CD8-positive, alpha-beta memory T cell (primary cell): ENCODE measurements around the gene STARD8. TPM values are rescaled to one million over a fixed set of nuclear protein-coding genes. Genes with fewer than 3 reads are reported as not detected.

Source experiments
- CTCF ChIA-PET: fragments of 350-600 bp; sonication (Branson Sonifier 250); formaldehyde crosslinking; loops from one replicate; lab custom pipeline; 2021; ENCODE audit warnings: antibody characterized with exemption; lab: Charles Lee
- POLR2A ChIA-PET: fragments of 350-600 bp; sonication (Branson Sonifier 250); formaldehyde crosslinking; loops from one replicate; lab custom pipeline; 2021; ENCODE audit warnings: antibody characterized with exemption; lab: Charles Lee
- DNase-seq, 5 donors: peaks; one replicate each; pipeline versions ENCODE4 v3.0.0 to v3.0.0-alpha.2; 2020 to 2022; ENCODE audit warnings: mixed read lengths in 1 of 5
- H3K27ac ChIP-seq: one replicate; pipeline ENCODE4 v1.7.0; 2013; ENCODE audit warnings: low read depth, mild to moderate bottlenecking, low read length, moderate library complexity
- H3K27me3 ChIP-seq: 2 replicates; pipeline ENCODE4 v1.7.0; 2013; ENCODE audit warnings: low read length, mild to moderate bottlenecking; ENCODE audit not compliant: insufficient read depth, poor library complexity, severe bottlenecking
- H3K36me3 ChIP-seq: 2 replicates; pipeline ENCODE4 v1.7.0; 2013; ENCODE audit warnings: mild to moderate bottlenecking, low read length, moderate library complexity; ENCODE audit not compliant: insufficient read depth
- H3K4me1 ChIP-seq: 2 replicates; pipeline ENCODE4 v1.7.0; 2013; ENCODE audit warnings: mild to moderate bottlenecking, low read length, moderate library complexity; ENCODE audit not compliant: insufficient read depth
- H3K4me3 ChIP-seq: 2 replicates; pipeline ENCODE4 v1.7.0; 2013; ENCODE audit warnings: mild to moderate bottlenecking, low read length
- H3K9me3 ChIP-seq: 2 replicates; pipeline ENCODE4 v1.7.0; 2013; ENCODE audit warnings: mild to moderate bottlenecking, low read length
- H3K27ac Mint-ChIP-seq, 8 donors: one replicate each; pipeline ENCODE4 v1.8.0; 2020 to 2021; ENCODE audit warnings: mixed read lengths in 8 of 8, mild to moderate bottlenecking in 6 of 8, inconsistent platforms in 3 of 8, moderate library complexity in 3 of 8
- H3K27me3 Mint-ChIP-seq, 2 donors: one replicate each; pipeline ENCODE4 v1.8.0; 2020 to 2021; ENCODE audit warnings: mixed read lengths in 2 of 2, mild to moderate bottlenecking in 1 of 2, moderate library complexity in 1 of 2
- H3K36me3 Mint-ChIP-seq, 3 donors: one replicate each; pipeline ENCODE4 v1.8.0; 2020 to 2021; ENCODE audit warnings: mixed read lengths in 3 of 3, inconsistent platforms in 1 of 3, mild to moderate bottlenecking in 1 of 3
- H3K4me1 Mint-ChIP-seq, 3 donors: one replicate each; pipeline ENCODE4 v1.8.0; 2020 to 2021; ENCODE audit warnings: mixed read lengths in 3 of 3, inconsistent platforms in 1 of 3, mild to moderate bottlenecking in 1 of 3
- H3K4me3 Mint-ChIP-seq, 7 donors: one replicate each; pipeline ENCODE4 v1.8.0; 2020 to 2021; ENCODE audit warnings: mixed read lengths in 7 of 7, mild to moderate bottlenecking in 6 of 7, moderate library complexity in 4 of 7, inconsistent platforms in 2 of 7
- H3K9me3 Mint-ChIP-seq, 5 donors: one replicate each; pipeline ENCODE4 v1.8.0; 2020 to 2022; ENCODE audit warnings: mixed read lengths in 5 of 5, mild to moderate bottlenecking in 3 of 5, moderate library complexity in 2 of 5, inconsistent platforms in 1 of 5
- polyA plus RNA-seq: library from polyadenylated mRNA; unstranded; fragments of 300-500 nt; fragmentation: Illumina TruSeq; gene quantifications from one replicate; pipeline ENCODE4 v1.2.3, GENCODE V29; 2021
- total RNA-seq, 2 experiments: library from RNA; stranded (reverse); gene quantifications; one replicate each; pipeline ENCODE4 v1.2.3, GENCODE V29; 2021

STARD8 gene
- total and polyA plus RNA-seq, 3 experiments from 2014 or later = 0.24 to 0.42 TPM; not detected in 1

GRCh38 chrX:68754406-68754805, 106.9 kb downstream of the STARD8 start:
- Histone ChIP-seq H3K27ac (no peak overlapping the region), H3K4me1 (no peaks in the 10 kb centered on the region), H3K27me3 (no peaks in the 10 kb centered on the region), H3K36me3 (no peaks in the 10 kb centered on the region), H3K4me3 (no peak overlapping the region), H3K9me3 (no peaks in the 10 kb centered on the region)
- ChIA-PET POLR2A (no interaction called here), CTCF (no interaction called here)
- H3K36me3 Mint-ChIP-seq = no peaks in the 10 kb centered on the region
- H3K4me3 Mint-ChIP-seq = no peak overlapping the region
- H3K27me3 Mint-ChIP-seq = peaks cover 0 to 8% of the 10 kb centered on the region in 2 donors
- no peaks in the 10 kb centered on the region for H3K9me3 Mint-ChIP-seq
- no peaks in the 10 kb centered on the region for H3K4me1 Mint-ChIP-seq
- DNase-seq = no peak
- no peak overlapping the region for H3K27ac Mint-ChIP-seq

DNA sequence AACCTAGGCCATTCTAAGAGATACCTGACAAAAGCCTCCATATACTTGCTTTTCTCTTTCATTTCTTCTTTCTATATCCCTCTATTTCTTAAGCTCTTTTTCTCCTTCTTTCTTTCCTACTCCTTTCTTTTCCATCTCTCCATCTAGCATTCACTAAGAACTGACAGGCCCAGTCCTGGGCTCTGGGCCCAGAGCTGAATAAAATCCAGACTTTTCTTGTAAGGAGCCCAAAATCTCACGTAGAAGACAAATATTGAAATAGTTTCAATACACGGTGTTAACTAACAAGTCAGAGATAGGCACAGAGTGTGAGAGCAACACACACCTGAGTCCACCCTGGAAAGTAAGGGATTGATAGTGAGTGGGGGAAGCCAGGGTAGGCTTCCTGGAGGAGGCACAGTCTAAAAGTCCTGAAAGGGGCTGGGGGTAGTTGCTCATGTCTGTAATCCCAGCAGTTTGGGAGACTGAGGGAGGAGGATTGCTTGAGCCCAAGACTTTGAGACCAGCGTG, 108.2 kb downstream of the STARD8 start:
- H3K4me1 Mint-ChIP-seq = no peaks in the 10 kb centered on the region

GRCh38 chrX:68757331-68757730, 109.9 kb downstream of the STARD8 start:
- Histone ChIP-seq H3K4me3 (no peak overlapping the region), H3K4me1 (no peaks in the 10 kb centered on the region), H3K36me3 (no peaks in the 10 kb centered on the region), H3K27me3 (no peaks in the 10 kb centered on the region), H3K9me3 (no peaks in the 10 kb centered on the region), H3K27ac (no peak overlapping the region)
- no peaks in the 10 kb centered on the region for H3K36me3 Mint-ChIP-seq
- H3K4me3 Mint-ChIP-seq = no peak overlapping the region
- no peak overlapping the region for H3K27ac Mint-ChIP-seq
- CTCF ChIA-PET = no interaction called here
- H3K9me3 Mint-ChIP-seq = no peaks in the 10 kb centered on the region
- H3K4me1 Mint-ChIP-seq = no peaks in the 10 kb centered on the region
- H3K27me3 Mint-ChIP-seq = peaks cover 0 to 15% of the 10 kb centered on the region in 2 donors
- no peak for DNase-seq
- POLR2A ChIA-PET = no interaction called here

More for the DNA sequence above, 108.2 kb downstream of the STARD8 start:
- CTCF ChIA-PET = no interaction called here
- H3K4me3 ChIP-seq = no peak overlapping the region
- H3K36me3 ChIP-seq = no peaks in the 10 kb centered on the region
- POLR2A ChIA-PET = no interaction called here
- Mint-ChIP-seq H3K4me3 (no peak overlapping the region), H3K27ac (no peak overlapping the region), H3K36me3 (no peaks in the 10 kb centered on the region), H3K27me3 (peaks cover 0 to 13% of the 10 kb centered on the region in 2 donors), H3K9me3 (no peaks in the 10 kb centered on the region)
- no peak overlapping the region for H3K27ac ChIP-seq
- H3K27me3 ChIP-seq = no peaks in the 10 kb centered on the region
- no peak for DNase-seq
- H3K4me1 ChIP-seq = no peaks in the 10 kb centered on the region
- no peaks in the 10 kb centered on the region for H3K9me3 ChIP-seq

DNA sequence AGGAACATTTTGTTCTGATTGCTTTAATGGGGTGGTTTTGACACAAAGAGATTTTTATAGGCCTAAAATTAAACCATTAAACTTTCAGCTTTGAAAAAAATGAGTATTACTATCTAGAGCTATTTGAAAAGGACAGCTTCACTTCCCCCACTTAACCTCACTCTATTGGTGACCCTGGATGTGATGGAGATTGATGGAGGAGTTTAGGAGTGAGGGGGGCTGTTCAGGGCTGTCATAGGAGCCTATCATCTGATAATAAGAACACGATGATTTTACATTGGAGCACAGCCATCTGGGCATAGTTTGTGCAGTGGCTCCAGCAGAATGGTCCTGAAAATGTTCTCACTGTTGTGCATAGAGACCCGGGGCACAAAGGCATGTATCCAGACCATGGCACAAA, 110.3 kb downstream of the STARD8 start:
- Mint-ChIP-seq H3K36me3 (no peaks in the 10 kb centered on the region), H3K27ac (no peak overlapping the region), H3K4me3 (no peak overlapping the region), H3K4me1 (no peaks in the 10 kb centered on the region), H3K27me3 (peaks cover 0 to 17% of the 10 kb centered on the region in 2 donors), H3K9me3 (no peaks in the 10 kb centered on the region)
- Histone ChIP-seq H3K27me3 (no peaks in the 10 kb centered on the region), H3K9me3 (no peaks in the 10 kb centered on the region), H3K4me3 (no peak overlapping the region), H3K36me3 (no peaks in the 10 kb centered on the region), H3K27ac (no peak overlapping the region), H3K4me1 (no peaks in the 10 kb centered on the region)
- POLR2A ChIA-PET = no interaction called here
- no peak for DNase-seq
- CTCF ChIA-PET = no interaction called here

DNA sequence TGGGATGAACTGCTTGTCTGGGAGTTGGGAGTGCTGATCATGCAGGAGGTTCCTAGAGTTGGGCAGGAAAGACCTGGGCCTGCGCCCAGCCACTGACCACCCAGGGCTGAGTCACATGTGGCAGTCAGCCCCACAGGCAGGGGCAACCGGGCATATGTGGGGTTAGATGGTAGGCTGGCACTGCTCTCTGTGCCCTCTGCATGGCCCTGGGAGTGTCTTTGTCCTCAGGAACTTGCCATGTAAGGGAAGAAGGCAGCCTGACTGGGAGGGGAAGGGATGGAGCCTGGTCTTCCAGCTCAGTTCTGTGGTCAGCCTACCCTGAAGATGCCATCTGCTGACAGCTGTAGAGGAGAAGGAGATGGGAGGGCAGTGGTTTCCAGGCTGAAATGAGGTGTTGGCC, 111.2 kb downstream of the STARD8 start:
- H3K4me1 ChIP-seq = no peaks in the 10 kb centered on the region
- H3K9me3 Mint-ChIP-seq = no peaks in the 10 kb centered on the region
- H3K27me3 ChIP-seq = no peaks in the 10 kb centered on the region
- H3K27ac Mint-ChIP-seq = no peak overlapping the region
- CTCF ChIA-PET = no interaction called here
- H3K4me3 Mint-ChIP-seq = no peak overlapping the region
- H3K36me3 ChIP-seq = no peaks in the 10 kb centered on the region
- POLR2A ChIA-PET = no interaction called here
- H3K4me1 Mint-ChIP-seq = no peaks in the 10 kb centered on the region
- no peaks in the 10 kb centered on the region for H3K9me3 ChIP-seq
- no peak for DNase-seq
- no peak overlapping the region for H3K27ac ChIP-seq
- no peak overlapping the region for H3K4me3 ChIP-seq
- H3K27me3 Mint-ChIP-seq = peaks cover 0 to 20% of the 10 kb centered on the region in 2 donors
- no peaks in the 10 kb centered on the region for H3K36me3 Mint-ChIP-seq

DNA sequence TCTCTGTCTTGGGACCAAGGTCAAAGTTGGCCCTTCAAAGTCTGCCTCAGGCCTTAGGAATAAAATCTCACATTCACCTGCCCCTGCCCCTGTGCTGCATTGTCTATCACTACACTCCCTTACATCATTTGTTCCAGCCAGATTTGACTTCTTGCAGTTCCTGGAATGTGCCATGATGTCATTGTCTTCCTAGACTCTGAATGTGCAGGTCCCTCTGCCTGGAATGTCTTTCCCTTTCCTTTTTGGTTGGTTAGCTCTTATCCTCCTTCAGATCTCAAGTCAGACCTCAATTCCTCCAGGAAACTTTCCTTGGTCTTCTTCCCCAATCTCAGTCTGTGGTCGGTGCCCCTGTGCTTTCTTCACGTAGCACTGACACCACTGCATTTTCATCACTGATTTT, 113.6 kb downstream of the STARD8 start:
- H3K36me3 ChIP-seq = no peaks in the 10 kb centered on the region
- no peaks in the 10 kb centered on the region for H3K4me1 ChIP-seq
- no peak overlapping the region for H3K4me3 ChIP-seq
- H3K9me3 ChIP-seq = no peaks in the 10 kb centered on the region
- CTCF ChIA-PET = no interaction called here
- Mint-ChIP-seq H3K27ac (no peak overlapping the region), H3K27me3 (peaks cover 0 to 16% of the 10 kb centered on the region in 2 donors), H3K4me1 (no peaks in the 10 kb centered on the region), H3K9me3 (no peaks in the 10 kb centered on the region), H3K36me3 (no peaks in the 10 kb centered on the region), H3K4me3 (no peak overlapping the region)
- no peaks in the 10 kb centered on the region for H3K27me3 ChIP-seq
- POLR2A ChIA-PET = no interaction called here
- H3K27ac ChIP-seq = no peak overlapping the region
- no peak for DNase-seq

- H3K4me3 ChIP-seq = no peak overlapping the region
- no peak overlapping the region for H3K27ac Mint-ChIP-seq
- no peaks in the 10 kb centered on the region for H3K36me3 ChIP-seq
- H3K27me3 Mint-ChIP-seq = peaks cover 0 to 15% of the 10 kb centered on the region in 2 donors
- H3K27me3 ChIP-seq = no peaks in the 10 kb centered on the region
- no peaks in the 10 kb centered on the region for H3K36me3 Mint-ChIP-seq
- H3K27ac ChIP-seq = no peak overlapping the region
- no peak overlapping the region for H3K4me3 Mint-ChIP-seq
- no peaks in the 10 kb centered on the region for H3K4me1 ChIP-seq
- no peaks in the 10 kb centered on the region for H3K9me3 ChIP-seq
- CTCF ChIA-PET = no interaction called here
- H3K4me1 Mint-ChIP-seq = no peaks in the 10 kb centered on the region
- POLR2A ChIA-PET = no interaction called here
- no peak for DNase-seq
- H3K9me3 Mint-ChIP-seq = no peaks in the 10 kb centered on the region
Observed at GRCh38 chrX:68762766-68763165, 115.3 kb downstream of the STARD8 start.

DNA sequence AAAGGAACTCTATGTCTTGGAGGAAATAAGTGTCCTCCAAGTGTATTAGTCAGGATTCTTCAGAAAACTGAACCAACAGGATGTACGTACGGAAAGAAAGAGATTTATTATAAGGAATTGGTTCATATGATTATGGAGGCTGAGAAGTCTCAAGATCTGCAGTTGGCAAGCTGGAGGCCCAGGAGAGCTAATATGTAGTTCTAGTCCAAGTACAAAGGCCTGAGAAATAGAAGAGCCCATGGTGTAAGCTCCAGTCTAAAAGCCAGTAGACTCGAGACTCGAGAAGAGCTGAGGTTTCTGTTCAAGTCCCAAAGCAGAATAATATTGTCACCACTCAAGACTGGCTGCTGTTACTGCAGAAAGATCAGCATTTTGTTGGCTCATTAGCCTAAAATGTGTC, 116.0 kb downstream of the STARD8 start:
- Histone ChIP-seq H3K4me1 (no peaks in the 10 kb centered on the region), H3K9me3 (no peaks in the 10 kb centered on the region), H3K36me3 (no peaks in the 10 kb centered on the region), H3K27ac (no peak overlapping the region), H3K27me3 (no peaks in the 10 kb centered on the region), H3K4me3 (no peak overlapping the region)
- H3K4me3 Mint-ChIP-seq = no peak overlapping the region
- ChIA-PET POLR2A (no interaction called here), CTCF (no interaction called here)
- H3K9me3 Mint-ChIP-seq = no peaks in the 10 kb centered on the region
- no peaks in the 10 kb centered on the region for H3K36me3 Mint-ChIP-seq
- DNase-seq = no peak
- H3K4me1 Mint-ChIP-seq = no peaks in the 10 kb centered on the region
- H3K27me3 Mint-ChIP-seq = peaks cover 0 to 20% of the 10 kb centered on the region in 2 donors
- no peak overlapping the region for H3K27ac Mint-ChIP-seq
